HG03378 (cell line): Measurements from ENCODE around the gene SINHCAF.
"Not testable (repeated sequence)": the region's sequence is repeated elsewhere in the genome, so short reads cannot be mapped to it uniquely, and the experiment has no call there.

ENCODE experiments used
- ATAC-seq: cut with Tn5 transposase; IDR thresholded peaks from one replicate; pipeline ENCODE4 v1.9.1; 2021; ENCODE audit warnings: mild to moderate bottlenecking, moderate library complexity; ENCODE audit not compliant: unreplicated experiment

Gene SINHCAF

DNA sequence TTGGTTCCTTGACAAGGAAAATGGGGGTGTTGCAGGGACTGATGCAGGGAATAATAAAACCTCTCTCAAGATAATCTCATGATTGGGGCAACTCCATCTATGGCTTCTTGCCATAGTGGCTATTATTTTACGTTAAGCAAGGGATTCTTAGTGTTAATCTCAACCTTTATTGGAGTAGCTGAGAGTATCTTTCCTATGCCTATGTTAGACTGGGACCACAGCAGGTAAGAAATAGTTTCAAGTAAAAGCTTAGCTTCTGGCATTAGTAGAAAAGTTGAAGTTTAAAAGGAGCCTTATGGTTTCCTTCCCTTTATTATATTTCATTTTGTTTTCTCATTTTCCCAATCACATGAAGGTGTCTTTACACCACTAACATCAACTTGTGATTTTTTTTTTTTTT, 16.7 kb downstream of the SINHCAF start:
- no peak for ATAC-seq

DNA sequence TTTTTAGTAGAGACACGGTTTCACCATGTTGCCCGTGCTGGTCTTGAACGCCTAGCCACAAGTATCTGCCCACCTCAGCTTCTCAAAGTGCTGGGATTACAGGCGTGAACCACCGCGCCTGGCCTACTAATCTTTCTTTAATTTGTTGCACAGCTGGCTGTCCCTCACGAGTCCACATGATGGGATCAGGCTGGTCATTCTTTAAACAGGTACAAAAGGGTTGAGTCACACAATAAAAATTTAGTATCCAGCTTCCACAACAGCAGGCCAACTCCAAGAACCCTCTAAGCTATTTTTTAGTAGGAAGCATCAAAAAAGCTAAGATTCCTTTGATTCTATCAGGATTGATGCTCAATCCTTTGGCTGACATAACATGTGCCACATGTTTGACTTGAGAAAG, 17.8 kb downstream of the SINHCAF start:
- no peak for ATAC-seq

DNA sequence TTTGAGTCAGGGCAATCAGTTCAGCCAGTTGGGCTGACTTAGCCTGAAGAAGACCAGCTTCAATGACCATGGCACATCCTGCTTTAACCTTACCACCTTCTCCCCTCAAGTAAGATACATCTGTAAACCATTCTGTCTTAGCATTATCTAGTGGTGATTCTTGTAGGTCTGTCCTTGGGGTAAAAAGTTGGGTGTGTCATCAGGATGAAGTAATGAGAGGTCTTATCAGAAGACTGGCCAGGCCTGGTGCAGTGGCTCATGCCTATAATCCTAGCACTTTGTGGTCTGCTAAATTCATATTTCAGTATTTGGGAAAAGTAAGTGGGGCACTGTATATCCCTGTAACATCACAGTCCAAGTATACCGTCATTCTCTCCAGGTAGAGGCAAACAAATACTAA, 19.1 kb downstream of the SINHCAF start:
- no peak for ATAC-seq

DNA sequence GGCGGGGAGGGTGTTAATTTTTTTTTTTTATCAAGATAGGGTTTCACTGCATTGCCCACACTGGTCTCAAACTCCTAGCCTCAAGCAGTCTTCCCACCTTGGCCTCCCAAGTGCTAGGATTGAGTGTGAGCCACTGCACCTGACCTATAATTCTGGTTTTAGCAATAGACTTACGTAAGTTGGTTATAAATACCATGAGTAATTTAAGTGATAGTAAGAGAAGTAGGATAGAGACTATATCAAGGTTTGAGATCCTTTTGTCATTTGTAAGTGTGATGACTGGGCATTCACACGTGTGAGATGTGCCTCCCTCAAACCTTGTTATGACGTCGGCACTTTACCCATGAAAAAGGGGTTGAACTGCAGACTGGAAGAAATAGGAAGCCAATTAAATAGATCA, 22.5 kb downstream of the SINHCAF start:
- no peak for ATAC-seq

DNA sequence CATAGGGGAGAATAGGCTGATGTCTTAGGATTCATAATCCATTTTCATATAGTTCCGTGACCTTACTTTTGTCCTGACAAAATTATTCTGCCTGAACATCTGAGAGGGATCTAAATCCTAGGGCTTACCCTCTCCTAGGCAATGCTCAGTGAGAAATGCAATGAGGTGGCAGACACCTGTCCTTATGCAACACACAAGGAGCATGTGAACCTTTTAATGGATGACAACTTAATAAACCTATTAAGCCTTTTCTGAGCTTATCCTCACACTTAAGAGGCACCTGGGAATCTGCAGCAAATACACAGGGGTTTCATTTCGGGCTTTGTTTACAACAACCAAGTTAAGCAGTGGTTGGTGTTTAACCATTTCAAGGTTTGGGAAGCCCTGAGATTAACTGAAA, 24.6 kb downstream of the SINHCAF start:
- no peak for ATAC-seq

DNA sequence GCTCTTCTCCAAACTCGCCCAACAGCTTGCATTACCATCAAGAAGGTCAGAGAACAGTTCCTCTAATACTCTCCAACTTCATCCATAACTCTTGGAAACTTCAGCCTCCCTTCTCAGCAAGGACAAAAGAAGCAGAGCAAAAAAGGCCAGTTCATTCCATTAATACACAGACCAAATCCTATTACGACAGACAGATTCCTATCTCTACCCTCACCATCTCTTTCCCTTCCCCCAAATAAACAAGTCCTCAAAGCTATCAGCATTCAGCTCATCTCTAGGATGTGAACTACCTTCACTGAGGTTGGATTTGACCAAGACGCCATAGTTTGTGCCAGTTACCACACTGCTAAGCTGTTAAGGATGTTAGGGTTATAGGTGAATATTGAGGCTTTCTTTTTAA, 25.2 kb downstream of the SINHCAF start:
- no peak for ATAC-seq

DNA sequence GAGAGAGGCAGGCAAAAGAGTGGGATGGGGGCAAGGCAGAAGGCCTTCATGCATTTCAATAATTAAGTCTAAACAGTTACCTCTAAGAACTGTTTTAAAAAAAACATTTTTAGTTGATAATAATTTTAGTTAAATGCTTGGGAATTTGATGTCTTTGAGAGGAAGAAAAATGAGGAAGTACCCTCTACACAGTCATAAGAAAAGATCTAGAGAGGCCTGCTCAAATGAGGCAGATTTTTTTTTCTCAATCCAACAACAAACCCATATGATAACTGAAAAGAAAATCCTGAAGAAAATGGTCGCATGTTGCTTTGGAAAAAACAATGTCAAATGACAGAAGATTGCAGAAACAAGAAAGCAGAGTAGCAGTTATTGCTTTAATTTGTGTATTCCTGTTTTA, 25.6 kb downstream of the SINHCAF start:
- no peak for ATAC-seq

DNA sequence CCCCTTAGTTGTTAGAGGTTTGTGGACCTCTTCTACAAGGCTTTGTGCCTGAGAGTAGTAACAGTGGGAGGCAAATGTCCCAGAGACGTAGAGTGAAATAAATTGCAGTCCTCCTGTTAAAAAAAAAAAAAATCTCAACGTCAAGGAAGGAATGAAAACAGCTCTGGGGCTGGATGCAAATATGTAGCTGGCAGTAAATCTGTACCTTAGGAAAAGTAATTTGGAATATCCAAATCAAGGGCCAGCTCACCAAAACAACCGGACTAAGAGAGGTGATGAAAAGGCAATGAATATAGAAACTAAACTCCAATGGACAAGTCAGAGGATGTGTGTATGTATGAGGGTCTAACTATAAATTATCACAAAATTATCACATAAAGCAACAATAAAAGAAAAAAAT, 27.0 kb downstream of the SINHCAF start:
- ATAC-seq = no peak

DNA sequence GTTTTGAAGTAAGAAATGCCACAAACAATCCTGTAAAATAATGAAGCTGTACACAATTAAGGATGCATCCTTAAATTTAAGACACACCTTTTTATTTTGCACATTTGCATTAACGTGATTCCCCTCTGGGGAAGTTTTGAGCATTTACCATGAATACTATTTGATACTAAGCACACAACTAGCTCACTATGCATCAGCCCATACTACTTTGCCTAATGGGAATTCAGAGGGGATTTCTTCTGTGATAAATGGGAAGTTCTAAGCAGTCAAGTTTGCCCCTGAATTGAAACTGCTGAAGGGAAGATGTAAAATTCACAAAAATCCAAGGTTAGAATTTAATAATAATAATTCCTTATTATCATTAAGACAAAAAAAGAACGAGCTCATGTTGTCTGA, 27.4 kb downstream of the SINHCAF start:
- ATAC-seq = peak; percentile 38

DNA sequence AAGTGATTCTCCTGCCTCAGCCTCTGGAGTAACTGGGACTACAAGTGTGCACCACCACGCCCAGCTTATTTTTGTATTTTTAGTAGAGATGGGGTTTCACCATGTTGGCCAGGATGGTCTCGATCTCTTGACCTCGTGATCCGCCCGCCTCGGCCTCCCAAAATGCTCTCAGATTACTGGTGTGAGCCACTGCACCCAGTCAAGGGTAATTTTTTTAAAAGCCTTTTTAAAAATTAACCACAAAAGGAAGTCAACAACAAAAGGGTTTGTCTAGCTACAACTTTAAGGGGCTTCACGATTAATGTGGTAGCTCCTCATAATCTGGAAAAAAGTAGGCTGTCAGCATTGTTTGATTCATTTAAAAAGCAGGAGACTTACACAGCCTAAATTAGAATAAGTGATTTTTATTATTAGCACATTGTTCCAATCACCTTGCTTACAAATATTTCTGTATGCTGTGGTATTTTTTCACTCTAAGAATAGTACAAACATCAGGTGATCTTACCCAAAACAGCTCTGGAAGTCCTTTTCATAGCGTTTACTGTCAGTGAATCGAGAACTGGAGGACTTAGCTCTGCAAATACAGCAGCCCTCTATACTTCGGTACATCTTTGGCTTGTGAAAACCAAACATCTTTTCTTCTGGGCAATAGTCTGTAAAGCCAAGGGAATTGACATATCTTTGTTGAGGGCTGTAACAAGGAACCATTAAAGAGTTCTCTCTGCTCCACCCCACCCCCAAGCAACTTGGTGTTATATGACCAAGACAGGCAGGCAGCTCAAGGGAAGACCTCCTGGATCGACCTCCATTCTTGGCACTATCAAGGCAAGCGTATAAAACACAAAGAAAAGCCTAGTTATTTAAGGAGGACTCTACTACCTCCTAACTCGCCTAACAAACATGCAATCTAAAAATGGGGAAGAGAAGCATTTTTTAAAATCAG, 28.1 kb downstream of the SINHCAF start:
- ATAC-seq = peak; percentile 55

DNA sequence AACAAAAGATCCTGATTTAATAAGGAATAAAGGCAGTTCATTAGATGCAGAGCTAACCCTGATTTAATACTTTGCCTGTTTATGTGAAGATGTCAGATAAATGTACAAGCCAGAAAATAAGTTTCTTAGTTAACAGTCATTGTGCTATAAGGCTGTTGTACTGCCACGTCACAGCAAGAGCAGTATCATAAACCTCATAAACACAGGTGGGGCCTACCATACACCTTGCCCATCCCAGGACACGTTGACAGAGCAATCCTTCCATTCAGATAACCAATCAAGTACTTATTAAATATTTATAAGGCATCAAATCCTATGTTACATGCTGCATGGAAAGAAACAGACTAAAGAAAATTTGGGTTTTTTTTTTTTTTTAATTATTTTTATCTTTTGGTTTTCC, 36.5 kb downstream of the SINHCAF start:
- ATAC-seq = no peak

DNA sequence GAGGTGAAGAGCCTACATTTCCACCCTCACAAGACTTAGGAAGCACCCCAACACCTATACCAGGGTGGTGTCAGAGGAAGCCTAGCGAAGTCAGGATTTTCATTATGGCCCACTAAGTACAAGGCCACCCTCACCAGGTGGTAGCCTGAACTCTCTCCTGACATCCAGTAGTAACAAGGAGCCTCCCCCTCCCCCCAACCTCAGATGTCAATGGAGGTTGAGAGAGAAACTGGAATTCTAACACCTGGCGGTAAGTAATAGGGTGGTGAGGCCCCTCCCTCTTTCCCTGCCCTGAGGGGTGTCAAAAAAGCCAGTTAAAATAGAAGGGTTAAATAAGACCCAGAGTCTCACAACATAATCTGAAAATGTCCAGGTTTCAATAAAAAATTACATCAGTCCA, 37.6 kb downstream of the SINHCAF start:
- no peak for ATAC-seq

DNA sequence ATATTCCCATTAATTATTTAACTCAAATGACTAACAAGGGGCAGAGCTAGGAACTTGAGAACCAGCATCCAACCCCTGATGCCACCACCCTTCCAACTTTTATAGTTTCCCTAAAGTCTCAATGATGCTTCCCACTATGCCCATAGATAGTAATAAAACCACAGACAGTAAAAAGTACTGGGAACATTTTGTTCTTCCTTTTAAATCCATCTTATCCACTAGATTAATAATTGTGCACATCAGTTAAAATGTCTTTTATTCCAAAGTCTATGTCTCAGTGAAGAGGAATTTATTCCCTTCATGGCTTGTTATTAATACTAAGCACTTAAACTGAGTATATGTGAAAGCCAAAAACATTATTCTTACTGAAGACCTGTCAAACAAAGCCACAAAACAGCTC, 45.8 kb downstream of the SINHCAF start:
- no peak for ATAC-seq

DNA sequence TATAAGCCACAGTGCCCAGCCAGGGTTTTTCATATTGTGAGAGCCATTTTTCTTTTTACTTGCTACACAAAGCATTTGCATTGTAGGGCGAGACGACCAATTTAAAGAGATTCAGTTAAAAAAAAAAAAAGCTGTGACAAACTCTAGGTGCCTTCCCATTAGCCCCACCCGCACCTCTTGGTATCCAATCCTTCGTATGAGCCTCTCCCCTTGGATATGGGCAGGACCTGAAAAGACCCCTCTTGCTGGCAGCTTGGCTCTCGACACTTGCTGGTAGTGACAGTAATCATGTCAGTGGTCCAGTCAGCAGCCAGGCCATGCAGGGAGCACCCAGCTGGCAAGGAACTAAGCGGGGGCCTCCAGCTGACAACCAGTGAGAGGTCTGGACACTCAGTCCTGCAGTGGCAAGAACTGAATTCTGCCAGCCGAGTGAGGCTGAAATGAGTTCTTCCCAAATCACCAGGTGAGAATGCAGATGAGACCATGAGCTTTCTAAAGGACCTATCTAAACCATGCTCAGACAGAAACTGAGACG, 46.5 kb downstream of the SINHCAF start:
- no peak for ATAC-seq

DNA sequence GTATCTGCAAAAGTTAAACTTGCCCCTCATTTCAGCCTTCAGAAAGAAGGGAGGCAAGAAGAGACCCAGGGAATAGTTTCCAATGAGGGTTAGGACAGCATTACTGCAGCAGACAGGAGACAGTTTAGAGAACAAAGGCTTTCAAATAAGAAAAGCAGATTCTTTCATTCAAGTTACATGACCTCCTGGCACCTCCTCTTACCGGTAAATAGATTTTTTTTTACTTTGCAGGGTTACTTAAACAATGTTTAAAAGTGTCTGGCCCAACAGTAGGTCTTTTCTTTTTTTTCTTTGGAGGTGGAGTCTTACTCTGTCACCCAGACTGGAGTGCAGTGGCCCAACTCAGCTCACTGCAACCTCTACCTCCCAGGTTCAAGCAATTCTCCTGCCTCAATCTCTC, 47.1 kb downstream of the SINHCAF start:
- ATAC-seq = no peak

DNA sequence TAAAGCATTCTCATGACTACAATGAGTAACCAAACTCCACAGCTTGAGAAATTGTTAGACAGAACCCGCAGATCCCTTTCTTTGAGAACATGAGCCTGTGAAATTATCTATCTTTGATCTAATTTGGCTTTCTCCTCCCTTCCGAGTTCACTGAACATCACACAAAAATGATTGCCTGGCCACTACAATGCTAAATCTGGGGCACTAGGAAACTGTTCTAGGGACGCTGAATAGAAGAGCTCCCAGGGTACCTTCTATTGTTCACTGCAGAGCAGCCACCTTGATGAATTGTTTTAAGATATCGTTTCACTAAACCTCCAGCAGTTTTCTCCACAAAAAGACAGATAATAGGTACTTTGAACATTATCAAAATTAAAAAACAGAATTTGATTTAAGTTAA, 47.5 kb downstream of the SINHCAF start:
- ATAC-seq = no peak

DNA sequence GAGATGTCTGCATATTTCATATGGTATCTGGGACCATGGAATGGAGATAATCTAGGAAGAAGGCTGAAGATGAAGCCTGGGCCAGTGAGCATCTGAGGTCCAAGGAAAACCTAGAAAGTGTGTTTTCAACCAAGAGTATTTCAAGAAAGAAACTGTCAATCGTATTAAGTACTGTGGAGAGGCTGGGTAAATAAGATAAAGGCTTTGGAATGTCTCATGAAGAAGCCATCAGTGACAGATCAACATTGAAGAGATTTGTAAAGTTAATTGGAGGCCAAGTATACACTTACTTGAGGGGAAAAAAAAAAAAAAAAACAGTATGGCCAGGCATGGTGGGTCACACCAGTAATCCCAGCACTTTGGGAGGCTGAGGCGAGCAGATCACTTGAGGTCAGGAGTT, 48.9 kb downstream of the SINHCAF start:
- no peak for ATAC-seq

DNA sequence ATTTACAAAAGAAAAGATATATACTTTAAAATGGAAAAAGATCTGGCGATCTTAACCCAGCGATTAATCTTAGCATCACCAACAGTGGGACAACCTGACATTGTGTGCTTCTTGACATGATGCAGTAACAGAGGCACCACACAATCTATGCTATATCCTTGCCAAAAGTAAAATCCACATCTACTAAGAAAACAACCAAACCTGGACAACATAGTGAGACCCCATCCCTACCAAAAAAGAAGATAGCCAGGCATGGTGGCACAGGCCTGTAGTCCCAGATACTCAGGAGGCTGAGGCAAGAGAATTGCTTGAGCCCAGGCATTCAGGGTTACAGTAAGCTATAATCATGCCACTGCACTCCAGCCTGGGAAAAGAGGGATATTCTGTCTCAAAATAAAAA, 50.5 kb downstream of the SINHCAF start:
- ATAC-seq = no peak

DNA sequence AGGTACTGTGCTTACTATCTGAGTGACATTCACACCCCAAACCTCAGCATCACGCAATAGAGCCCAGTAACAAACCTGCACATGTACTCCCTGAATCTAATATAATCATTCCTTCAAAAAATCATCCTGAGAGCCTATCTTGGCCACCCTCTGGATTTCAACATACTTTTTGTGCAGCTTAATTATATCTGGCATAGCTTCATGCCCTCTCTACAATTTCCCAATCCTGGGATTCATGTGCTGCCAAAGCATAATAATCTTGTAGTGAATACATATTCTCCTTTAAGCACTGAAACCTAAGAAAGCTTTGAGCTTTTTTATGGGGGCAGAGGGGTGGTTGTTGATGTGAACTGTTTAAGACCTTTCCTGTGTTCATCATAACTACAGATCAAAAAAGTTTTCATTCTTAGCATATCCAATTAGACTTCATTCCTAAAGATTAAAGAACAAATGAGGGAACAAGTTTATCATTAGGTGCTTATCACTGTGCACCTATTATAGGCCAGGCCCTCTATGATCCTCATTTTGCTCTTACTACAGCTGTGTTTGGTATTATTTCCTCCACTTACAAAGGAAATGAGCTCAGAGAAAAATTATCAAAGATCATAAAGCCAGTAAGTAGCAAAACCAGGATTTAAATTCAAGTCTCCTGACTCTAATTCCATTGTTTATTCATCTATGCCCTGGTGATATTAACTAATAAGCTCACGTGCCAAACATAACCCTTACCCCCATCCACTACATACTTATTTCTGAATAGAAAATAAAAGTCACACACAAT, 51.2 kb downstream of the SINHCAF start:
- no peak for ATAC-seq

DNA sequence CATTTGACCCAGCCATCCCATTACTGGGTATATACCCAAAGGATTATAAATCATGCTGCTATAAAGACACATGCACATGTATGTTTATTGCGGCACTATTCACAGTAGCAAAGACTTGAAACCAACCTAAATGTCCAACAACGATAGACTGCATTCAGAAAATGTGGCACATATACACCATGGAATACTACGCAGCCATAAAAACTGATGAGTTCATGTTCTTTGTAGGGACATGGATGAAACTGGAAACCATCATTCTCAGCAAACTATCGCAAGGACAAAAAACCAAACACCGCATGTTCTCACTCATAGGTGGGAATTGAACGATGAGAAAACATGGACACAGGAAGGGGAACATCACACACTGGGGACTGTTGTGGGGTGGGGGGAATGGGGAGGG, 52.2 kb downstream of the SINHCAF start:
- not testable (repeated sequence) for ATAC-seq

DNA sequence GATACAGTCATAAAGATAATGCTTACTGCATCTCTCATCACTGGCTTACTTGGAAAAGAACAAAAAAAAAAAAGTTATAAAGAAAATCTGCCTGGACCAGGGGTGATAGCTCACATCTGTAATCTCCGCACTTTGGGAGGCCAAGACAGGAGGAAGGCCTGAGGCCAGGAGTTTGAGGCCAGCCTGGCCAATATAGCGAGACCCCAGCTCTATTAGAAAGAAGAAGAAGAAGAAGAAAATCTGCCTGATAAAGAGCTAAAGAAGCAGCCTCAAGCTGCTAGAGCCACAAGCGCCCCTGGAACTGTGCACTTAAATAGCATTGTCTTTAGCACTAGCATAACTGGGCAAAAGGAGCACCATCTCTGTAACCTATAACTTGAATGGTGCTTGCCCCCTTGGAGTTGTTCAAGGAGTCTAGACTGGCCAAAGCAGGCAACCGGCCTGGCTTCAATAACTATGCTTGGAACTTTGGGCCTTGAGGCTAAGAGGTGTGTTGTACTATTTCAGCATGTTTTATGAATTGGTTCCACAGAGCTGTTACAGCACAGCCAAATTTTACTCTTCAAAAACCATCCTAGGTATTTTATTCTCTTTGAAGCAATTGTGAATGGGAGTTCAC, 53.2 kb downstream of the SINHCAF start:
- no peak for ATAC-seq
